ENCODE measurements around the gene FOXO3B.
"Not testable (repeated sequence)": the region's sequence is repeated elsewhere in the genome, so short reads cannot be mapped to it uniquely, and the experiment has no call there.

- not testable (repeated sequence) for TF ChIP-seq CTCF (IDR thresholded peaks at IDR 0.05; ENCODE audit: borderline replicate concordance, extremely low read depth, low read length, poor library complexity, severe bottlenecking); EZH2 (IDR thresholded peaks at IDR 0.05; ENCODE audit: borderline replicate concordance, low read depth, low read length, severe bottlenecking)
Observed at GRCh38 chr17:18722612-18723011, 40.5 kb upstream of the FOXO3B start.
